RPMI8226 (cell line): ENCODE measurements around the gene PXT1.
"Not testable (repeated sequence)": the region's sequence is repeated elsewhere in the genome, so short reads cannot be mapped to it uniquely, and the experiment has no call there.

Experiments
- DNase-seq: peaks from one replicate; pipeline ENCODE4 v3.0.0-alpha.2; 2015

The PXT1 gene

GRCh38 chr6:36442671-36443470, at the start of gene PXT1, which contains the start of gene KCTD20:
PXT1 (minus strand) TSS chr6:36442854; CDS start chr6:36426082, 16,772 bp downstream.
KCTD20 (plus strand) TSS chr6:36443000; CDS start chr6:36470098, 27,098 bp downstream.
- peak; percentile 95 for DNase-seq

GRCh38 chr6:36492092-36492491, 49.4 kb upstream of the PXT1 start:
- no peak for DNase-seq

GRCh38 chr6:36491378-36491965, 48.8 kb upstream of the PXT1 start:
- no peak for DNase-seq

GRCh38 chr6:36489426-36489825, 46.8 kb upstream of the PXT1 start:
- DNase-seq, result no peak

GRCh38 chr6:36488221-36488620, 45.6 kb upstream of the PXT1 start:
- no peak for DNase-seq

- no peak for DNase-seq
Observed at GRCh38 chr6:36487698-36488097, 45.0 kb upstream of the PXT1 start.

GRCh38 chr6:36484736-36485135, 42.1 kb upstream of the PXT1 start:
- DNase-seq, result no peak

GRCh38 chr6:36483326-36483725, 40.7 kb upstream of the PXT1 start:
- DNase-seq, result not testable (repeated sequence)

- no peak for DNase-seq
Observed at GRCh38 chr6:36479256-36479655, 36.6 kb upstream of the PXT1 start.

- DNase-seq, result no peak
Observed at GRCh38 chr6:36478051-36478526, 35.4 kb upstream of the PXT1 start.

GRCh38 chr6:36469946-36470345, 27.3 kb upstream of the PXT1 start:
- no peak for DNase-seq

- DNase-seq, result no peak
Observed at GRCh38 chr6:36469148-36469661, 26.6 kb upstream of the PXT1 start.

- DNase-seq, result no peak
Observed at GRCh38 chr6:36467625-36468024, 25.0 kb upstream of the PXT1 start.

- DNase-seq, result no peak
Observed at GRCh38 chr6:36464233-36464632, 21.6 kb upstream of the PXT1 start.

- no peak for DNase-seq
Observed at GRCh38 chr6:36463676-36464075, 21.0 kb upstream of the PXT1 start.

GRCh38 chr6:36461646-36462045, 19.0 kb upstream of the PXT1 start:
- no peak for DNase-seq

GRCh38 chr6:36460916-36461315, 18.3 kb upstream of the PXT1 start:
- DNase-seq, result no peak

GRCh38 chr6:36459501-36459900, 16.8 kb upstream of the PXT1 start:
- no peak for DNase-seq

GRCh38 chr6:36455486-36456027, 12.9 kb upstream of the PXT1 start:
- DNase-seq, result no peak

GRCh38 chr6:36452897-36453296, 10.2 kb upstream of the PXT1 start:
- DNase-seq, result not testable (repeated sequence)

- DNase-seq, result not testable (repeated sequence)
Observed at GRCh38 chr6:36449173-36449572, 6.5 kb upstream of the PXT1 start.

GRCh38 chr6:36445621-36446020, 3.0 kb upstream of the PXT1 start:
- DNase-seq, result no peak

GRCh38 chr6:36444470-36444869, 1.8 kb upstream of the PXT1 start:
- no peak for DNase-seq
